HG03439 (cell line): ENCODE measurements around the gene TMEM231.
"Not testable (repeated sequence)": the region's sequence is repeated elsewhere in the genome, so short reads cannot be mapped to it uniquely, and the experiment has no call there.

Experiments
- ATAC-seq: cut with Tn5 transposase; IDR thresholded peaks from one replicate; pipeline ENCODE4 v1.9.1; 2021; ENCODE audit warnings: mild to moderate bottlenecking, moderate library complexity; ENCODE audit not compliant: unreplicated experiment

Gene TMEM231

DNA sequence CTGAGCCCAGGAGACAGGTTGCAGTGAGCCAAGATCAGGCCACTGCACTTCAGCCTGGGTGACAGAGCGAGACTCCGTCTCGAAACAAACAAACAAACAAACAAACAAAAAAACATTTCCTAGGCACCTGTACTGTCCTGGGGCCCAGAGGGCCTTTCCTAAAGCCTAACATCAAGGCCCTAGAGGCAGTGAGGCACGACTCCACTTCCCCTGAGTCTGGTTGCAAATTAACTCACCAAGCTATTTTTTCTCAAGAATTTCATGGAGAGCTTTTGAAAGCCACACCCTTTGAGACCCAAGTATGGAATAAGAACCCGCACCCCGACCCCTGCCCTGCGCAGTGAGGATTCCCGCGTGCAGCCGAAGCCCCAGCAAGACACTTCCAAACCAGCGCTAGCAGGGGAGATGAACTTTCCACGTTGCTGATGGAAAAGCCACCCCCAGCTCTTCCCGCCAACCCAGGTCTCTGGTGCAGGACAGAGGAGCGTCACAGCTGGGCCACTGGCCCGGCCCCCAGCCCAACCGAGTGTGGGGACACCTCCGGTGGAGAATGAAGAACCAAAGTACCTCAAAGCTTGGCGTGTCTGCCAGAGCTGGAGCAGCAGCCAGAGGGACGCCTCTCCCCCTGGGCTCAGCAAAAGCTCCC lies 21.4 kb downstream of the TMEM231 start:
- no peak for ATAC-seq

- ATAC-seq: no peak
These were observed 23.3 kb downstream of the TMEM231 start for GRCh38 chr16:75532791-75533190.

- no peak for ATAC-seq
These were observed 23.8 kb downstream of the TMEM231 start for GRCh38 chr16:75532142-75532765.

DNA sequence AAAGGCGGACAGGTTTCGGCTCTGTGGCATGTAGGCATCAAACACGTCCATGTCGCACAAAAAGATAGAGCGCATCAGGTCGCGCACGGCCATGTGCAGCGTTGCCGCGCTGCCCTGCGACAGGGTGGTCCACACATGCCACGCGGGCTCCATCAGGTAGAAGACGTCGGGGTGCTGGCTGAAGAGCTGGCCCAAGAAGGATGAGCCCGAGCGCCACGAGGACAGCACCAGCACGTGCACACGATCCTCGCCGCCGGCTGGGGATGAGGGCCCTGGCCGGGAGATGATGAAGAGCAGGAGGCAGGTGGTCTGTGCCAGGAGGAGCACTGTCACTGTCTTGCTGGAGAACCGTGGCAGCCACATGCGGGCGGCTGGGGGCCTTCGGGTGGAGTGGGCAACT lies 26.1 kb downstream of the TMEM231 start:
- no peak for ATAC-seq

DNA sequence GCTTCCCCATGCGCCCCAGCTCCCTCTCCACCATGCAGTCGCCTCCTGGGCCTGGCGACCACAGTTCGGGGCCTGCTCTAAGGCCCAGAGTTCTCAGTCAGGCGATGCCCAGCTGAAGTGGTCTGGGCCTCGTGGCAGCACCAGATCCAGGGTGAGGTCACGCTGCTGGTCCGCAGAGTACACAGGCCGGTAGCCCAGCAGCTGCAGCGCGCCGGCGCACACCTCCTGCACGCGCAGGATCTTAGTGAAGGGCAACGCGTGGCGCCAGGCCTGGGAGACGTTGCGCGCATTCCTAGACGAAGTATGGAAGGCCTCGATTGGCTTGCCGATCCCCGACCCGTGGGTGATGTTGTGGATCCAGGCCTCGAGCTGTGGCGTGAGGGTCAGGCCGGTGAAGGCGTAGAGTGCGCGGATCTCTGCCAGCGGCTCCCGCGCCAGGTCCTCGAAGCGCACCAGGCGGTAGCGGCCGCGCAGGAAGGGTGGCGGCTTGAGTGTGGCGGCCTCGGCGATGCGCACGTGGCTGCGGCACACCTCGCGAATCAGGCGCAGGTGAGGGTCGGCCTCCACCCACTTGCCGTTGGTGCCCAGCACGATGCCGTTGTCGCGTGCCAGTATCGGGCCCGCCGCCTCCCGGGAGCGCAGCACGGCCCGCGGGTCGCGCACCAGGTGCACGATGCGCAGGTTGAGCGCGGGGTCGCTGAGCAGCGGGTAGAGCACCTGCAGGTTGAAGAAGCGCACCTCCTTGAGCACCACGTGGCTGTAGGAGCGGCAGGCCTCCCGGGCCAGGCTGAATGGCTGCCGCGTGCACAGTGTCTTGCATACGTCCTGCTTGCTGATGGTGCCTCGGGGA lies 26.8 kb downstream of the TMEM231 start:
- ATAC-seq: no peak

DNA sequence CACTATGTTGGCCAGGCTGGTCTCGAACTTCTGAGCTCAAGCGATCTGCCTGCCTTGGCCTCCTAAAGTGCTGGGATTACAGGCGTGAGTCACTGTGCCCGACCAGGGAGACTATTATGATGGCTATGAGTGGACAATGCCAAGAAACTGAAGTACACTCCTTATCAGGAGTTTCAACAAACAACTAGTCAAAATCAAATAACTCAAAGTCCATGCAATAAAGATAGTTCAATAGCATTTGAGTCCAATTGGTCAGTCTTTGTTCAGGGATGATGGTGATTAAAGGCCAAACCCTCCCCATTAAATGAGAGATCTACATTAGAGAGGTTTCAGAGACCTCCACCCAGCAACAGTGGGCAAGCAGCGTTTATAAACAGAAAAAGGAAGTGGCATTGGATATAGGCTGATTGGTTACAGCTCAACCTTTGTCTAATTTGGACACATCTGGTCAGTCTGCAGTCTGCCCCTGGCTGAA lies 28.2 kb downstream of the TMEM231 start:
- no peak for ATAC-seq

GRCh38 chr16:75526032-75526790 lies 29.8 kb downstream of the TMEM231 start:
- no peak for ATAC-seq

- no peak for ATAC-seq
These were observed 36.9 kb downstream of the TMEM231 start for GRCh38 chr16:75519175-75519574.

DNA sequence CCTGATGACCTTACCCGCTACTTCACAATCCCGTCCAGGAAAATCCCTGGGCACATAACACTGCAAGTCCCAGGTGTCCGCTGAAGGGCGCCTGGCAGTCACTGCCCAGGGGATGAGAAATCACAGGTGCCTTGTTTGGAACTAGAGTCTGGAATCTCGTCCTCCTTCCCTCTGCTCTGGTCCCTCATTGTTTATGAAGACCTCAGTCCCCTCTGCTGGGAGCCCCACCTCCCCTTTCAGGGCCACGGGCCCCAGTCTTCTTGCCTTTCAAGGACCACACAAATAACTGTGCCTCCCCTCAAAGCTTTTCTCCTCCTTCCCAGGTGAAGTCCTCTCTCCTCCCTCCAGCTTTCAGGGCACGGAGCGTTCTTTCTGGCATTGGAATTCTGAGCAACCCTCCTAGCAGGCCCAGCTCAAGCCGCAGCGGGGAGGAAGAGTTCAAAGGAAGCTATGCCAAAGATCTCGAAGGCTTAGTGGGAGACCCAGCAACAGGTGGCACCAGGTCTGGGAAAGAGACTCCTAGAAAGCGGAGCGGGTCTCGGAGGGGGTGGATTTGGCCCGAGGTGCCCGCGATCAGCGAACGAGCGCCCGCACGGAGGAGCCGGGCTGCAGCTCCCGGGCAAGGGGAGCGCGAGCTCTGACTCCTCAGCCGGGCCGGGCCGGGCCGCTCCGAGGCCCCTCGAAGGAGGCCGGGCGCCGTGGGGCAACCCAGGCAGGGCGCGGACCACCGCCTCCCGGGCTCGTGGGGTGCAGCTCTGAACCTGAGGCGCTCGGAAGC lies 39.7 kb downstream of the TMEM231 start:
- not testable (repeated sequence) for ATAC-seq

DNA sequence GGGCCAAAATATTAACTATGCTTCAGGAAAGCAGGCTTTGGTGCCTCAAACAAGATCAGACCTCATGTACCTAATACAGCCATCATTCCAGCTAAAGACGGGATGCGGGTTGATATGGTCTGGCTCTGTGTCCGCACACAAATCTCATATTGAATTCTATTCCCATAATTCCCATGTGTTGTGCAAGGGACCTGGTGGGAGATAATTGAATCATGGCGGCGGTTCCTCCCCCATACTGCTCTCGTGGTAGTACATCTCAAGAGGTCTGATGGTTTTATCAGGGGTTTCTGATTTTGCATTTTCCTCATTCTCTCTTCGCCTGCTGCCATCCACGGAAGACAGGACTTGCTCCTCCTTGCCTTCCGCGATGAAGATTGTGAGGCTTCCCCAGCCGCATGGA lies 41.8 kb downstream of the TMEM231 start:
- ATAC-seq: no peak

DNA sequence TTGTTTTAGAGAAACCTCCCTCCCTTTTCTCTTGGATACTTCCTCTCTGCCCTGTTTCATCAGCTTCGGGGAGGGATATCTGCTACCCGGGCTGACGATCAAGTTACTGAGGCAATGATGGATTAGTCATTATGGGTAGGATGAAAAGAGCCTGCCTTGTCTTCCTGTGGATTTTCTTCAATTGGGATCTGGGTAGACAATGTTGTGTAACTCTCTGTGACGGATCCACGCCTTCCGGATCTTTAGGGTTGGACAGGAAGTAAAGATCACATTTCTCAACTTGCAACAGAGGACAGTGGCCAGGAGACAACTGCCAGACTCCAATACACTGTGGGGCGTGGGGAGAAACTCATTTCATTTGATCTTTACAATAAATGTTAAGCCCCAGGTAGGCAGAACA lies 49.5 kb downstream of the TMEM231 start:
- ATAC-seq: no peak

GRCh38 chr16:75506107-75506506 lies 49.9 kb downstream of the TMEM231 start:
- no peak for ATAC-seq

- ATAC-seq: no peak
These were observed 52.3 kb downstream of the TMEM231 start for GRCh38 chr16:75503801-75504200.

DNA sequence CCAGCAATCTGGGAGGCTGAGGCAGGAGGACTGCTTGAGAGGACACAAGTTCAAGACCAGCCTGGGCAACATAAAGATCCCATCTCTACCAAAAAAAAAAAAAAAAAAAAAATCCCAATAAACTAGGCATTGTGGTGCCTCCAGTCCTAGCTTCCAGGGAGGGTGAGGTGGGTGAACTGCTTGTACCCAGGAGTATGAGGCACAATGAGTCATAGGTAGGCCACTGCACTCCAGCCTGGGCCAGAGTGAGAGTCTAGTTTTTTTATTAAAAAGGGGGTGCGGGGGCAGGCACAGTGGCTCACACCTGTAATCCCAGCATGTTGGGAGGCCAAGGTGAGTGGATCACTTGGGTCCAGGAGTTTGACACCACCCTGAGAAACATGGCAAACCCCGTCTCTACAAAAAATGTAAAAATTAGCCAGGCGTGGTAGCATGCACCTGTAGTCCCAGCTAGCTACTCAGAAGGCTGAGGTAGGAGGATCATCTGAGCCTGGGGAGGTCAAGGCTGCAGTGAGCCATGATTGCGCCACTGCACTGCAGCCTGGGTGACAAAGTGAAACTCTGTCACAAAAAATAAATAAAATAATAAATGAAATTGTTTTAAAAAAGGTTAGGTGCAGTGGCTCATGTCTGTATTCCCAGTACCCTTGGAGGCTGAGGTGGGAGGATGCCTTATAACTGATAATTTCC lies 53.0 kb downstream of the TMEM231 start:
- ATAC-seq: no peak

- ATAC-seq: not testable (repeated sequence)
These were observed 54.2 kb downstream of the TMEM231 start for GRCh38 chr16:75501820-75502219.

DNA sequence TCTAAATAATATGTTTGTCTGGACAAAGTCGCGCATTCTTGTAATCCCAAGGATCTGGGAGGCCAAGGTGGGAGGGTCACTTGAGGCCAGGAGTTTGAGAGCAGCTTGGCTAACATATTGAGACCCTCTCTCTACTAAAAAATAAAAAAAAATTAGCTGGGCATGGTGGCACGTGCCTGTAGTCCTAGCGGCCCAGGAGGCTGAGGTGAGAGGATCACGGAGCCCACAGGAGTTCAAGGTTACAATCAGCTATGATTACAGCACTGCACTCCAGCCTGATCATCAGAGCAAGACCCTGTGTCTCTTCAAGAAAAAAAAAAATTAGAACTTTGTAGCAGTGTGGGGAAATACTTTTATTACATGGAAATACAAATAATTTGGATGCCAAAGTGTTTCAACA lies 54.7 kb downstream of the TMEM231 start:
- no peak for ATAC-seq

DNA sequence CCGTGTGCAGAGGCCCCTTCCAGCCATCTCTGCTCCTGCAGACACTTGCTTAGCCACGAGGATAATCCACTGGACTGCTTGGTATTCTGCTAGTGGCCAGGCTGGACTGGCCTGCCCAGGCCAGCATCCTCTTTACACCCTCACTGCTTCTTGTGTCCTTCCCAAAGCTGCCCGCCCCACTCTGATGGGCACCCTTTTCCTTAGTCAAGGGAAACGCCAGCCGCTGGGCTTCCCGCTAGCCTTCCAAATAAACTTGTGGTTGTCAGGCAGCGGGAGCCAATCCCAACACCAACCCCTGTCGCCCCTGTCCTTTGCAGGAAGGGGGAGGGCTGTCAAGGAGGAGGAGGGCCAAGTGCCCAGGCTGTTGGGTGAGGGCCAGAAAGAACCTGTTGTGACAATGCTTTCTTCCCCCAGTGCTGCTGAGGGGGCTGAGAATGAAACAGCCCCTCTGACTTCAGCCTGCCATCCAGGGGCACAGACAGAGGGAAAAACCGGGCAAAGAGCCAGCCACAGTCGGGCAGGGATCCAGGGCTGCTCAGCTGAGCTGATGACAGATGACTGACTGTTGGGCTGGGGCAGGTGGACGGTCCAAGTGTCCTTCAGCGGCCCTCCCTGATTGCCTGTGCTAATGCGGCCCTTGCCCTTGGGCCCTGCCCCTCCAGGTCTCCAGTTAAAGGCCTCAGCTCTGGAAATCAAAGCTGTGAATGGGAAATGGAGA lies 57.3 kb downstream of the TMEM231 start:
- ATAC-seq: not testable (repeated sequence)

GRCh38 chr16:75497558-75497957 lies 58.5 kb downstream of the TMEM231 start:
- no peak for ATAC-seq

DNA sequence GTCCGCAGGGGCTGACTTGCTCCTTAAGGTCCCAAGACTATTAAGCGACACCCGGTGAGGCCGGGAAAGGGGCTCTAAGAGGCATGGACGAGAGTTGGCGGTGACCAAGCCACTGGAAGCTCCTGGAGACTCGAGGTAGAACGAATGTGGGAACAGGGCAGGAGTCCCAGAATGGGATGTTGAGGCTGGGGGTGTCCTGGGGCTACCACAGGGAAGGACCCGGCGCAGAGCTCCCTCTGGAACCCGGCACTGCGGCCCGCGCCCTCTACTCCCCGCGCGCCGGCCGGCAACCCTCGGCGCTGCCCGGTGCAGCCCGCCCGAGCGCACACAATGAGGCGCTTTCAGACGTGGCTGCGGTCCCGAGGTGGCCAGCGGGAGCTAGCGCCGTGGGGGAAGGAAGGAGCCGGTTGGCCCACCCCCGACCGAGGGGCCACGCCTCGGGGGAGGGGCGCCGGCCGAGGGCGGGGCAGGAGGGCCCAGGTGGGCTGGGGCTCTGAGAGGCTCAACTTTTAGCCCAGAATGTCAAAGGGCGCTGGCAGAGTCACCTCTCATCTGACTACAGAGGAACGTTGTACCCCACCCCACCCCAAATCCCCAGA lies 60.9 kb downstream of the TMEM231 start, which contains the start of gene CHST6:
CHST6 (minus strand) TSS at position 366 of the 599 bp plus-strand sequence. CDS start 15,613 bp downstream, outside the sequence.
- no peak for ATAC-seq
